HepG2 (cell line): ENCODE data around the gene BCAS3. TPM values are rescaled to one million over a fixed set of nuclear protein-coding genes. Genes with fewer than 3 reads are reported as not detected.
A peak's percentile ranks its signal among the peaks of the same experiment; 100 is the strongest.

ENCODE experiments used
- ARID5B ChIP-seq: IDR thresholded peaks from 2 replicates; pipeline ENCODE4 v1.4.0; 2020; ENCODE audit warnings: mild to moderate bottlenecking, missing genetic modification reagents
- CBX5 ChIP-seq: sonication (generic); formaldehyde crosslinking; IDR thresholded peaks from 2 replicates; pipeline ENCODE4 v1.4.0; 2020; ENCODE audit warnings: missing genetic modification reagents, borderline replicate concordance
- ERF ChIP-seq: IDR thresholded peaks from 2 replicates; pipeline ENCODE4 v1.6.1; 2018; ENCODE audit warnings: missing biosample characterization, missing genetic modification reagents
- HINFP ChIP-seq: sonication (generic); formaldehyde crosslinking; IDR thresholded peaks from 2 replicates; pipeline ENCODE4 v1.4.0; 2020; ENCODE audit warnings: low read depth, mild to moderate bottlenecking, missing genetic modification reagents
- HMG20A ChIP-seq: IDR thresholded peaks from 2 replicates; pipeline ENCODE4 v1.6.1; 2016; ENCODE audit warnings: borderline replicate concordance
- HNF1B ChIP-seq: sonication (generic); formaldehyde crosslinking; IDR thresholded peaks from 2 replicates; pipeline ENCODE4 v1.5.1; 2020; ENCODE audit warnings: mild to moderate bottlenecking, moderate library complexity, missing genetic modification reagents
- IKZF1 ChIP-seq: fragments of 450-650 bp; IDR thresholded peaks from 2 replicates; pipeline ENCODE4 v1.7.1; 2016
- MAFK ChIP-seq, 2 experiments: IDR thresholded peaks in 1 of 2; conservative IDR thresholded peaks in 1 of 2; 2 replicates each; pipeline ENCODE4 v1.6.1; 2011; ENCODE audit warnings: improper control_type of control experiment in 2 of 2, low read length in 2 of 2
- MEIS1 ChIP-seq: sonication (generic); formaldehyde crosslinking; IDR thresholded peaks from 2 replicates; pipeline ENCODE4 v1.9.0; 2021; ENCODE audit warnings: mild to moderate bottlenecking, missing genetic modification reagents, moderate library complexity, borderline replicate concordance
- MIER2 ChIP-seq: IDR thresholded peaks from 2 replicates; pipeline ENCODE4 v1.6.1; 2016; ENCODE audit warnings: missing biosample characterization, missing genetic modification reagents
- MXI1 ChIP-seq: IDR thresholded peaks from 3 replicates; pipeline ENCODE4 v1.6.1; 2012; ENCODE audit warnings: low read depth, low read length, inconsistent platforms, borderline replicate concordance
- PHB2 ChIP-seq: fragments of 450-650 bp; IDR thresholded peaks from 2 replicates; pipeline ENCODE4 v1.6.1; 2018; ENCODE audit not compliant: partially characterized antibody
- SOX5 ChIP-seq: IDR thresholded peaks from 2 replicates; pipeline ENCODE4 v1.6.1; 2016; ENCODE audit warnings: borderline replicate concordance
- ZBTB38 ChIP-seq: sonication (generic); formaldehyde crosslinking; IDR thresholded peaks from 2 replicates; pipeline ENCODE4 v1.5.1; 2020; ENCODE audit warnings: mild to moderate bottlenecking, missing genetic modification reagents
- ZMYM3 ChIP-seq: sonication (generic); formaldehyde crosslinking; IDR thresholded peaks from 2 replicates; pipeline ENCODE4 v1.5.1; 2020; ENCODE audit warnings: mild to moderate bottlenecking, missing genetic modification reagents
- ZNF354B ChIP-seq: sonication (generic); formaldehyde crosslinking; IDR thresholded peaks from 2 replicates; pipeline ENCODE4 v1.8.0; 2022; ENCODE audit warnings: mild to moderate bottlenecking, missing genetic modification reagents
- ZNF564 ChIP-seq: sonication (generic); formaldehyde crosslinking; IDR thresholded peaks from 2 replicates; pipeline ENCODE4 v1.8.1; 2023; ENCODE audit warnings: mild to moderate bottlenecking, missing genetic modification reagents
- ZNF747 ChIP-seq: sonication (generic); formaldehyde crosslinking; IDR thresholded peaks from 2 replicates; pipeline ENCODE4 v1.8.1; 2023; ENCODE audit warnings: missing genetic modification reagents, mild to moderate bottlenecking, borderline replicate concordance
- ZNF775 ChIP-seq: sonication (generic); formaldehyde crosslinking; IDR thresholded peaks from 2 replicates; pipeline ENCODE4 v1.4.0; 2020; ENCODE audit warnings: missing genetic modification reagents, mild to moderate bottlenecking, moderate library complexity, borderline replicate concordance
- polyA plus RNA-seq, 8 experiments: library from polyadenylated mRNA; depleted of rRNA in 3 of 8; stranded (reverse) in 7 of 8; unstranded in 1 of 8; fragments of >200 nt; fragmentation: Illumina TruSeq in 4 of 8; extraction: Trizol in 4 of 8; gene quantifications; 2 replicates each; pipeline versions ENCODE4 v1.2.1 to v1.2.3, GENCODE V29; 2011 to 2016; ENCODE audit warnings: low read depth in 4 of 8, missing spikeins in 1 of 8, mixed read lengths in 1 of 8; ENCODE audit not compliant: insufficient read depth in 1 of 8
- total RNA-seq, 5 experiments: library from RNA; depleted of rRNA; stranded (reverse); fragments of >200 nt; fragmentation: Illumina TruSeq; extraction: Trizol; gene quantifications; 2 replicates each; pipeline ENCODE4 v1.2.3, GENCODE V29; 2016; ENCODE audit warnings: low read depth in 1 of 5

The BCAS3 gene
- total and polyA plus RNA-seq, 2 of the 13 experiments (the other 11 are each of a cell fraction or from before 2014, with no cell fraction given), result 10.7 to 11.2 TPM

GRCh38 chr17:61335105-61335844, 657.6 kb downstream of the BCAS3 start (continued):
- TF ChIP-seq ZNF564 (CRISPR knock-in tag) (no peak), ZMYM3 (CRISPR knock-in tag) (peak; percentile 85), IKZF1 (no peak), SOX5 (CRISPR knock-in tag) (no peak), ZNF354B (CRISPR knock-in tag) (0 out of 2 replicates have a peak, but pooled peaks have one; percentile 46), MXI1 (peak; percentile 46; the same call in 1 of the 3 replicates), HINFP (CRISPR knock-in tag) (peak; percentile 98), PHB2 (no peak), CBX5 (peak; percentile 32), MIER2 (CRISPR knock-in tag) (no peak), ZNF775 (CRISPR knock-in tag) (0 out of 2 replicates have a peak, but pooled peaks have one; percentile 15), ZNF747 (CRISPR knock-in tag) (peak; percentile 74; the same call in 1 of the 2 replicates), ARID5B (CRISPR knock-in tag) (peak; percentile 36; the same call in 1 of the 2 replicates), HMG20A (CRISPR knock-in tag) (peak; percentile 27; the same call in 1 of the 2 replicates), MAFK (conservative IDR thresholded peaks at IDR 0.05 in 1 of 2, IDR thresholded peaks at IDR 0.05 in 1 of 2; ENCODE audit: low read length in 2 of 2) (peak; percentile 57 to 79), MEIS1 (no peak), HNF1B (CRISPR knock-in tag) (0 out of 2 replicates have a peak, but pooled peaks have one; percentile 52), ERF (CRISPR knock-in tag) (no peak), ZBTB38 (CRISPR knock-in tag) (0 out of 2 replicates have a peak, but pooled peaks have one; percentile 47)
